HEK293 (cell line): ENCODE data around the gene PHGDH.

Experiments used
- SALL2 ChIP-seq: fragments of 450-650 bp; formaldehyde crosslinking; IDR thresholded peaks from 2 replicates; pipeline ENCODE4 v1.5.0; 2017; ENCODE audit warnings: missing biosample characterization, mild to moderate bottlenecking, missing genetic modification characterization, borderline replicate concordance
- SETDB1 ChIP-seq: IDR thresholded peaks from one replicate; pipeline ENCODE4 v1.6.1; 2017; ENCODE audit warnings: mild to moderate bottlenecking, low read length, moderate library complexity, mixed read lengths; ENCODE audit not compliant: insufficient read length
- ZBTB1 ChIP-seq: fragments of 450-650 bp; formaldehyde crosslinking; IDR thresholded peaks from 2 replicates; pipeline ENCODE4 v1.5.1; 2016; ENCODE audit warnings: missing biosample characterization, missing genetic modification characterization
- ZBTB17 ChIP-seq: fragments of 450-650 bp; formaldehyde crosslinking; IDR thresholded peaks from 2 replicates; pipeline ENCODE4 v1.5.1; 2016; ENCODE audit warnings: missing biosample characterization, missing genetic modification characterization
- ZFP3 ChIP-seq: fragments of 450-650 bp; formaldehyde crosslinking; IDR thresholded peaks from 2 replicates; pipeline ENCODE4 v1.5.1; 2016; ENCODE audit warnings: low read depth, missing biosample characterization, missing genetic modification characterization
- ZNF132 ChIP-seq: fragments of 450-650 bp; formaldehyde crosslinking; IDR thresholded peaks from 2 replicates; pipeline ENCODE4 v1.5.1; 2017; ENCODE audit warnings: missing biosample characterization, missing genetic modification characterization, borderline replicate concordance
- ZNF140 ChIP-seq: fragments of 450-650 bp; formaldehyde crosslinking; IDR thresholded peaks from 2 replicates; pipeline ENCODE4 v1.5.1; 2016; ENCODE audit warnings: missing biosample characterization, missing genetic modification characterization
- ZNF561 ChIP-seq: fragments of 450-650 bp; IDR thresholded peaks from 2 replicates; pipeline ENCODE4 v1.5.1; 2018; ENCODE audit warnings: missing biosample characterization, missing genetic modification characterization, borderline replicate concordance
- ZSCAN16 ChIP-seq: fragments of 450-650 bp; formaldehyde crosslinking; IDR thresholded peaks from 2 replicates; pipeline ENCODE4 v1.5.1; 2016; ENCODE audit warnings: missing biosample characterization, missing genetic modification characterization
- TF ChIP-seq, protein P1 (sequence below): fragments of 450-650 bp; formaldehyde crosslinking; IDR thresholded peaks from 2 replicates; pipeline ENCODE4 v1.5.1; 2016; ENCODE audit warnings: missing biosample characterization, missing genetic modification characterization
- TF ChIP-seq, protein P2 (sequence below): fragments of 450-650 bp; formaldehyde crosslinking; IDR thresholded peaks from 2 replicates; pipeline ENCODE4 v1.5.1; 2016; ENCODE audit warnings: missing biosample characterization, missing genetic modification characterization
- TF ChIP-seq, protein P3 (sequence below): fragments of 450-650 bp; formaldehyde crosslinking; IDR thresholded peaks from 2 replicates; pipeline ENCODE4 v1.5.1; 2016; ENCODE audit warnings: missing biosample characterization, missing genetic modification characterization
- TF ChIP-seq, protein P4 (sequence below): fragments of 450-650 bp; formaldehyde crosslinking; IDR thresholded peaks from 2 replicates; pipeline ENCODE4 v1.5.1; 2016; ENCODE audit warnings: missing biosample characterization, missing genetic modification characterization

DNA sequence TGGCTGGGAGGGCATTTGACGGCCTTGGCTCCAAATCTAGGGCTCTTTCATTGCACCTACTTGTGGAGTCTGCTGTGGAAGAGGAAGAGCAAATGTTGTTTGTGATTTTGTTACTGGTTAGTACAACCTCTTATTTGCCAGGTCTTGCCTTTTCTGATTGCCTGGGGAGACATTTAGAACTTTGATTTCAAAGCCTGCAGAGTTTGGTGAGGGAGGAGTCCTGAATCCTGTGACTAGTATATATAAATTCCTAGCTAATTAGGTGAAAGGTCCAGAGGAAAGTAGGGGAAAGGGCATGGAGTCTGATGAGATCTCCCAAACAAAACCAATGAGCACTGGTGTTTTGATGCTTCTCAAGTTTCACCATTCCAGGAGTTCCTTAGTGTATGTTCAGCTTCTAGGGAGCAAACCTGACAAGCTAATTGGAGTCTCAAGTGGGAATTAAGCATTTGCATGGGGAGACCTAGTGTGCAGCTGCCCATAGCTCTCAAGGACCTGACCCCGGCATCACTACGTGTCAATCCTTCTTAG is 62.0 kb downstream of the PHGDH start:
- TF ChIP-seq ZNF132 (tag by site-specific recombination) (no peak), SALL2 (no peak), ZBTB17 (tag by site-specific recombination) (no peak), ZSCAN16 (tag by site-specific recombination) (no peak), SETDB1 (no peak), ZNF561 (tag by site-specific recombination) (no peak), ZFP3 (tag by site-specific recombination) (no peak), ZBTB1 (tag by site-specific recombination) (no peak), ZNF140 (tag by site-specific recombination) (no peak)
- TF ChIP-seq, protein P1, sequence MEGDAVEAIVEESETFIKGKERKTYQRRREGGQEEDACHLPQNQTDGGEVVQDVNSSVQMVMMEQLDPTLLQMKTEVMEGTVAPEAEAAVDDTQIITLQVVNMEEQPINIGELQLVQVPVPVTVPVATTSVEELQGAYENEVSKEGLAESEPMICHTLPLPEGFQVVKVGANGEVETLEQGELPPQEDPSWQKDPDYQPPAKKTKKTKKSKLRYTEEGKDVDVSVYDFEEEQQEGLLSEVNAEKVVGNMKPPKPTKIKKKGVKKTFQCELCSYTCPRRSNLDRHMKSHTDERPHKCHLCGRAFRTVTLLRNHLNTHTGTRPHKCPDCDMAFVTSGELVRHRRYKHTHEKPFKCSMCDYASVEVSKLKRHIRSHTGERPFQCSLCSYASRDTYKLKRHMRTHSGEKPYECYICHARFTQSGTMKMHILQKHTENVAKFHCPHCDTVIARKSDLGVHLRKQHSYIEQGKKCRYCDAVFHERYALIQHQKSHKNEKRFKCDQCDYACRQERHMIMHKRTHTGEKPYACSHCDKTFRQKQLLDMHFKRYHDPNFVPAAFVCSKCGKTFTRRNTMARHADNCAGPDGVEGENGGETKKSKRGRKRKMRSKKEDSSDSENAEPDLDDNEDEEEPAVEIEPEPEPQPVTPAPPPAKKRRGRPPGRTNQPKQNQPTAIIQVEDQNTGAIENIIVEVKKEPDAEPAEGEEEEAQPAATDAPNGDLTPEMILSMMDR (tag by site-specific recombination): no peak
- TF ChIP-seq, protein P2, sequence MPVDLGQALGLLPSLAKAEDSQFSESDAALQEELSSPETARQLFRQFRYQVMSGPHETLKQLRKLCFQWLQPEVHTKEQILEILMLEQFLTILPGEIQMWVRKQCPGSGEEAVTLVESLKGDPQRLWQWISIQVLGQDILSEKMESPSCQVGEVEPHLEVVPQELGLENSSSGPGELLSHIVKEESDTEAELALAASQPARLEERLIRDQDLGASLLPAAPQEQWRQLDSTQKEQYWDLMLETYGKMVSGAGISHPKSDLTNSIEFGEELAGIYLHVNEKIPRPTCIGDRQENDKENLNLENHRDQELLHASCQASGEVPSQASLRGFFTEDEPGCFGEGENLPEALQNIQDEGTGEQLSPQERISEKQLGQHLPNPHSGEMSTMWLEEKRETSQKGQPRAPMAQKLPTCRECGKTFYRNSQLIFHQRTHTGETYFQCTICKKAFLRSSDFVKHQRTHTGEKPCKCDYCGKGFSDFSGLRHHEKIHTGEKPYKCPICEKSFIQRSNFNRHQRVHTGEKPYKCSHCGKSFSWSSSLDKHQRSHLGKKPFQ (tag by site-specific recombination): no peak
- TF ChIP-seq, protein P3, sequence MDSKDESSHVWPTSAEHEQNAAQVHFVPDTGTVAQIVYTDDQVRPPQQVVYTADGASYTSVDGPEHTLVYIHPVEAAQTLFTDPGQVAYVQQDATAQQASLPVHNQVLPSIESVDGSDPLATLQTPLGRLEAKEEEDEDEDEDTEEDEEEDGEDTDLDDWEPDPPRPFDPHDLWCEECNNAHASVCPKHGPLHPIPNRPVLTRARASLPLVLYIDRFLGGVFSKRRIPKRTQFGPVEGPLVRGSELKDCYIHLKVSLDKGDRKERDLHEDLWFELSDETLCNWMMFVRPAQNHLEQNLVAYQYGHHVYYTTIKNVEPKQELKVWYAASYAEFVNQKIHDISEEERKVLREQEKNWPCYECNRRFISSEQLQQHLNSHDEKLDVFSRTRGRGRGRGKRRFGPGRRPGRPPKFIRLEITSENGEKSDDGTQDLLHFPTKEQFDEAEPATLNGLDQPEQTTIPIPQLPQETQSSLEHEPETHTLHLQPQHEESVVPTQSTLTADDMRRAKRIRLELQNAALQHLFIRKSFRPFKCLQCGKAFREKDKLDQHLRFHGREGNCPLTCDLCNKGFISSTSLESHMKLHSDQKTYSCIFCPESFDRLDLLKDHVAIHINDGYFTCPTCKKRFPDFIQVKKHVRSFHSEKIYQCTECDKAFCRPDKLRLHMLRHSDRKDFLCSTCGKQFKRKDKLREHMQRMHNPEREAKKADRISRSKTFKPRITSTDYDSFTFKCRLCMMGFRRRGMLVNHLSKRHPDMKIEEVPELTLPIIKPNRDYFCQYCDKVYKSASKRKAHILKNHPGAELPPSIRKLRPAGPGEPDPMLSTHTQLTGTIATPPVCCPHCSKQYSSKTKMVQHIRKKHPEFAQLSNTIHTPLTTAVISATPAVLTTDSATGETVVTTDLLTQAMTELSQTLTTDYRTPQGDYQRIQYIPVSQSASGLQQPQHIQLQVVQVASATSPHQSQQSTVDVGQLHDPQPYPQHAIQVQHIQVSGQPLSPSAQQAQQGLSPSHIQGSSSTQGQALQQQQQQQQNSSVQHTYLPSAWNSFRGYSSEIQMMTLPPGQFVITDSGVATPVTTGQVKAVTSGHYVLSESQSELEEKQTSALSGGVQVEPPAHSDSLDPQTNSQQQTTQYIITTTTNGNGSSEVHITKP (tag by site-specific recombination): peak; percentile 34; the same call in 1 of the 2 replicates
- TF ChIP-seq, protein P4, sequence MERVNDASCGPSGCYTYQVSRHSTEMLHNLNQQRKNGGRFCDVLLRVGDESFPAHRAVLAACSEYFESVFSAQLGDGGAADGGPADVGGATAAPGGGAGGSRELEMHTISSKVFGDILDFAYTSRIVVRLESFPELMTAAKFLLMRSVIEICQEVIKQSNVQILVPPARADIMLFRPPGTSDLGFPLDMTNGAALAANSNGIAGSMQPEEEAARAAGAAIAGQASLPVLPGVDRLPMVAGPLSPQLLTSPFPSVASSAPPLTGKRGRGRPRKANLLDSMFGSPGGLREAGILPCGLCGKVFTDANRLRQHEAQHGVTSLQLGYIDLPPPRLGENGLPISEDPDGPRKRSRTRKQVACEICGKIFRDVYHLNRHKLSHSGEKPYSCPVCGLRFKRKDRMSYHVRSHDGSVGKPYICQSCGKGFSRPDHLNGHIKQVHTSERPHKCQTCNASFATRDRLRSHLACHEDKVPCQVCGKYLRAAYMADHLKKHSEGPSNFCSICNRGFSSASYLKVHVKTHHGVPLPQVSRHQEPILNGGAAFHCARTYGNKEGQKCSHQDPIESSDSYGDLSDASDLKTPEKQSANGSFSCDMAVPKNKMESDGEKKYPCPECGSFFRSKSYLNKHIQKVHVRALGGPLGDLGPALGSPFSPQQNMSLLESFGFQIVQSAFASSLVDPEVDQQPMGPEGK (tag by site-specific recombination): no peak
